Ishikawa (cell line): ENCODE results near the gene SLC35G1.

ENCODE experiments used
- CEBPB ChIP-seq: IDR thresholded peaks from 2 replicates; pipeline ENCODE4 v1.6.1; 2012
- CREB1 ChIP-seq: IDR thresholded peaks from 2 replicates; pipeline ENCODE4 v1.6.1; 2012; ENCODE audit warnings: low read depth
- EGR1 ChIP-seq: IDR thresholded peaks from 2 replicates; pipeline ENCODE4 v1.6.1; 2012
- EP300 ChIP-seq: IDR thresholded peaks from 2 replicates; pipeline ENCODE4 v1.6.1; 2012; ENCODE audit warnings: borderline replicate concordance
- FOXM1 ChIP-seq: IDR thresholded peaks from 2 replicates; pipeline ENCODE4 v1.6.1; 2012; ENCODE audit warnings: low read depth, borderline replicate concordance
- MAX ChIP-seq: IDR thresholded peaks from 2 replicates; pipeline ENCODE4 v1.6.1; 2012
- NFIC ChIP-seq: IDR thresholded peaks from 2 replicates; pipeline ENCODE4 v1.6.1; 2012
- RAD21 ChIP-seq: IDR thresholded peaks from 2 replicates; pipeline ENCODE4 v1.6.1; 2012; ENCODE audit warnings: low read depth
- REST ChIP-seq: IDR thresholded peaks from 2 replicates; pipeline ENCODE4 v1.6.1; 2012; ENCODE audit warnings: low read depth, mild to moderate bottlenecking
- TAF1 ChIP-seq: IDR thresholded peaks from 2 replicates; pipeline ENCODE4 v1.6.1; 2012; ENCODE audit warnings: low read depth, mild to moderate bottlenecking
- TCF12 ChIP-seq: IDR thresholded peaks from 2 replicates; pipeline ENCODE4 v1.6.1; 2012; ENCODE audit warnings: low read depth
- TEAD4 ChIP-seq: IDR thresholded peaks from 2 replicates; pipeline ENCODE4 v1.6.1; 2012
- USF1 ChIP-seq: IDR thresholded peaks from 2 replicates; pipeline ENCODE4 v1.6.1; 2012
- YY1 ChIP-seq: IDR thresholded peaks from 2 replicates; pipeline ENCODE4 v1.6.1; 2012; ENCODE audit warnings: low read depth
- ZBTB7A ChIP-seq: IDR thresholded peaks from 2 replicates; pipeline ENCODE4 v1.6.1; 2012; ENCODE audit warnings: low read depth

Gene SLC35G1

GRCh38 chr10:93904901-93905300, 11.1 kb downstream of the SLC35G1 start:
- TF ChIP-seq FOXM1 (no peak), YY1 (no peak), RAD21 (no peak), TEAD4 (no peak), REST (no peak), EGR1 (no peak), MAX (no peak), CEBPB (no peak), USF1 (no peak), ZBTB7A (no peak), NFIC (no peak), TAF1 (no peak), CREB1 (no peak), EP300 (no peak), TCF12 (no peak)

- TF ChIP-seq CEBPB, result no peak
- no peak for TF ChIP-seq EGR1
Observed at GRCh38 chr10:93907059-93907458, 13.3 kb downstream of the SLC35G1 start.

- TF ChIP-seq YY1 (no peak), MAX (no peak), EP300 (no peak), RAD21 (no peak)
Observed at GRCh38 chr10:93911866-93912265, 18.1 kb downstream of the SLC35G1 start.

- TF ChIP-seq ZBTB7A, result no peak
- no peak for TF ChIP-seq NFIC
- TF ChIP-seq MAX, result no peak
Observed at GRCh38 chr10:93912444-93912843, 18.7 kb downstream of the SLC35G1 start.

GRCh38 chr10:93913706-93914105, 19.9 kb downstream of the SLC35G1 start:
- no peak for TF ChIP-seq CREB1
- no peak for TF ChIP-seq MAX
- no peak for TF ChIP-seq RAD21
- TF ChIP-seq YY1, result no peak
- no peak for TF ChIP-seq EP300
- TF ChIP-seq TAF1, result no peak
- no peak for TF ChIP-seq TEAD4
- TF ChIP-seq NFIC, result no peak

GRCh38 chr10:93915598-93915997, 21.8 kb downstream of the SLC35G1 start:
- no peak for TF ChIP-seq RAD21
- TF ChIP-seq REST, result no peak
- TF ChIP-seq CREB1, result no peak
- no peak for TF ChIP-seq USF1
- TF ChIP-seq TCF12, result no peak
- TF ChIP-seq MAX, result no peak
- no peak for TF ChIP-seq YY1
